DLD1 (cell line): Measurements from ENCODE around the gene FAM153A.
"Not testable (repeated sequence)": the region's sequence is repeated elsewhere in the genome, so short reads cannot be mapped to it uniquely, and the experiment has no call there.

Source experiments
- in situ Hi-C: cut with HindIII; loops from 2 replicates; pipeline ENCODE4 v1.10.0; 2017; ENCODE audit warnings: low sequenced_read_pairs

The FAM153A gene

DNA sequence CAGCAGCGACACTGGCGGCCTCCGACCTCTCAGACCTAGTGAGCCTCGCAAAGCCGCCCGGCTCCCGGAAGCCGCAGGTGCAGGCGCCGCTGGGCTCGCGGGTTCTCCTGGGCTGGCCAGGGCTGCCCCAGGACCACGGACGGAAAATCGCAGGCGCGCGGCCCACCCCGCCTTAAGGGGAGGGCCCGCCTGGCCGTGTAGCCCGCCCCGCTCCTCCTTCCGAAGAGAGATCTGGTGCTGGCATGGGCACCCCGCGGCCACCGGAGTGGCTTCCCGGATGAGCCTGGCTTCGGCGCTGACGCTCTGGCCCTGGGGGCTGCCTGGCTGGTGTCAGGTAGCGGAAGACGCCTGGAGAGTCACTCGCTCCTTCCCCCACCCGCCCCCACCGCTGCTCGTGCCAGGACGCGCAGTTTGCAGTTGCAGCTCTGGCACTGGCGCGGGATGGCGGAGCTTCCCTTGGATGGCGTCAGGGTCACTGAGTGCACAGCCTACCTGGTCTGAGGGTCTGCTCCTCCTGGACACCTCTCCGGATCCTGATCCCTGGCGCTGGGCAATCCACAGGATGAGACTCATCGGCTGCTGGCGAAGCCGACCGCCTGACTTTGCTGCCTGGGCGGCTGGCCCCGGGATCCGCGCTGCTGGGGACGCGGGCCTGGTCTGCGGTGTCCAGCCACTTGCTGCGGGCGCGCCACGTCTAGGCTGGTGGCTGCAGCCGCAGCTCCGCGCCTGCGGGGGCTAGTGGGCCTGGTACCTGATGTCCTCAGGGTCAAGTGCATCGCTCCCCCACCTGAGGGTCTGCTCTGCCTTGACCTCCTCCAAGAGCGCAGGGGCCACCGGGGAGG, at the start of gene FAM153A:
Gene FAM153A (minus strand): TSS at position 108 of the 842 bp plus-strand sequence.
- in situ Hi-C loops, result not testable (repeated sequence)

- in situ Hi-C loops, result not testable (repeated sequence)
These were observed 49.6 kb upstream of the FAM153A start for GRCh38 chr5:177832287-177832686.

GRCh38 chr5:177826073-177826472, 43.4 kb upstream of the FAM153A start:
- in situ Hi-C loops, result not testable (repeated sequence)

DNA sequence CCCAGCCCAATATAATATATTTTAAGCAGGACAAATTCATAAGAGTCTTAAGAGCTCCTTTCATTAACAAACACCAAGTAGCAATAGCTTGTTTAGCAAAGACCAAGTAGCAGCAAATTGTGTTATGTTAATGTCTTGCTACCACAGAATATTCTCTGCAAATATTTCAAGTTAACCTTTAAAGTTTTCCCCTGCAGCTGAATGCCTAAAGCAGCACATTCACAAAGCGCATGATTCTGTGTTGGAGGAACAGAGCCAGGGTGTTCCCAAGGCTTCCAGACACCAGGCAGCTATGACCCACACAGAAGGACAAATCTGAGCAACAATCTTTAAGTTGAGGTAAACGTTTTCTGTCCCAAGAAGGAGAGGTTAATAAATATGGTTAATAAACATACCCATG, 42.1 kb upstream of the FAM153A start:
- in situ Hi-C loops, result not testable (repeated sequence)

DNA sequence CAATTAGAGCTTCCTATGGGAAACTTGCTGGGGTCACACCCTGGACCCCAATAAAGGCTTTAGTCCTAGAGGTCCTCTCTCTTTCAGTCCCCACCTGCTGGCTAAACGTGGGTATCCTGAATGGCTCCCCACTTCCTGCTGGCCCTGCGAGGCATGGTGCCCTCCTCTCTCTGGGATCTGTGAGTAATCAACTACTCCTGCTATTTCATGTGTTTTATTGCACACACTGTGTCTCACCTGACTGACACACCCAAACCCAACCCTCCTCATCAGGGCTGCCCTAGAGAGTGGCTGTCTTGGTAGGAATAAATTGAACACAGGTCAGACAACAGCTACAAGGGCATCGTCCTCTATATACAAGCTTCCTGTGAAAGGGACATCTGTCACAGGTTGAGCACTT, 39.8 kb upstream of the FAM153A start:
- in situ Hi-C loops, result not testable (repeated sequence)

DNA sequence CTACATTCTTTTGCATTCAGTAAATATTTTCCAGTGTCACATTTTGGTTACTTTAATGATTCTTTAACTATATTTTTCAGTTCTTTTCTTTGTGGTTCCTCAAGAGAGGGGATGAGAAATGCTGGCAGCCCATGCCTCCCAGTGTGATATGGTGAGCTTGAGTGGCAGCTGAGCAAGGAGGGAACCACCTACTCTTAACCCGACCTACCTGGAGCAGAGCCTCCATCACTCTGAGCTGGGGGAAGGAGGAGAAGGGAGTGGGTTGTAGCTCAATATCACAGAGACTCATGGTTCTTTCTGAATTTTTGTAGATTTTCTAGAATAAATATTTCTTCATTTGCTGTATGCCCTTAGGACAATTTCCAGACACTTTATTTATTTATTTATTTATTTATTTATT, 37.0 kb upstream of the FAM153A start:
- in situ Hi-C loops, result not testable (repeated sequence)

- in situ Hi-C loops, result not testable (repeated sequence)
These were observed 30.2 kb upstream of the FAM153A start for GRCh38 chr5:177812814-177813425.

DNA sequence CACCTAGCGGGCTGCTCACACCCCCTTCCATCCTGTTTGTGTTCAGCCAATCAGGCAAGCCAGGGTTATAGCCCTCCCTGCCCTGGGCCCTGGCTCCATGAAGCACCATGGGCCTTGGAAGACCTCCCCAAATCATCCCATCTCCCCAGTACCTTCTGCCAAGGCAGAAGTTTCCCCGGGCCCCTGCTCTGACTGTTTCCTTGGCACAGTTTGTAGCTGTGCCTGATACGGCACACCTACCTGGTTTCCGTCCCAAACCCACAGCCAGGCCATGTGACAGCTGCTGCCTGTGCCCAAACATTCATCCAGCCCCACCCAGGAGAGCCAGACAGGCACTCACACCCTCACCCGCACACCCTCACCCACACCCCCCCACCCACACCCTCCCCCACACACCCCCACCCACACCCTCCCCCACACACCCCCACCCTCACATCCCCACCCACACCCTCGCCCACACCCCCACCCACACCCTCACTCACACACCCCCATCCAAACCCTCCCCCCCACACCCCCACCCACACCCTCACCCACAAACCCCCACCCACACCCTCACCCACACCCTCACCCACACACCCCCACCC, 29.6 kb upstream of the FAM153A start:
- in situ Hi-C loops, result not testable (repeated sequence)

DNA sequence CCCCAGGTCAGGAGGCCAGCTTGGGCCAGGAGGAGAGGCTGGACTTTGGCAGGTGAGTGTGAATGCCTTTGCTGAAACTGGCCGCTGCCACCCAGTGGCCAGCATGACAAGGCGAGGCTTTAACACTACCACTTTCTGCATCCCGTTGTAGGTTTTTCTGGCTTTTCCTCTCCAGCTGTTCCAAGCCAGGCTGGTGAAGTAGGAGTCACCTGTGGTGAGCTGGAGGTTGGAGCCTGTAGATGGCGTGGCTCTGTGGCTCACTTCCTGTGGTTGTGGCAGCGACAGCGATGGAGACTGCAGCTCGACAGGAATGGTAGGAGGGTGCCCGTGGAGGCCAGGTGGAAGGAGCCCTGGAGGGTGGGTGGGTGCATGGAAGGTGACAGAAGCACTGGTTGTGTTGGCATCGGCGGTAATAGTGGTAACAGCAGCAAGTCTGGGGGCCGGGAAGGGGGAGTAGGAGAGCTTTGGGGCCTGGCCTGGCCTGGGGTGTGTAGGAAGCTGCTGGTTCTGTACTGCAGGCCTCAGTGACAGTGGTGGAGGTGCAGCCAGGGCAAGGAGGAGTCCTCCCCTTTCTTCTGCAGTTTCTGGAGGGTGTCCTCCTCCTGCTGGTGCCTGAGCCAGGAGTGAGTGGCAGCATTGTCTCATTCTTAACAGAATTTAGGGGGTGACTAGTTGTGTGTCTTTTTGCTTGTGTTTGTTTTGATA, 26.7 kb upstream of the FAM153A start:
- in situ Hi-C loops, result not testable (repeated sequence)

DNA sequence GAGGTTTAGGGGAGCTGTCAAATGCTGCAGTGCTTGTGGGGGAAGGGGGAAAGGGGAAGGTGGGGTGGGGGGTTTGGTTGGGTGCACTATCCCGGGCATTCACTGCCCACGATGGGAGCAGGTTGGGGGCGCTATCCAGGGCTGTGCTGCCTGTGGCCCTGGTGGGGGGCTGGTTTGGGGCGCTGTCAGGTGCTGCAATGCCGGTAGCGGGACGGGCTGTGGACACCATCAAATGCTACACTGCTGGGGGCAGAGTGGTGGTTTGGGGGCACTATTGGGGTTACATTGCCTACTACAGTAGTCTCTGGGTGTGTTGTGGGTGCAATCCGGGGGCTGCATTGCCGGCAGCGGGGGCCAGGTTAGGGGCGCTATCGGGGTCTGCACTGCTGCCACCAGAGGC, 25.7 kb upstream of the FAM153A start:
- in situ Hi-C loops, result not testable (repeated sequence)

GRCh38 chr5:177807265-177807664, 24.6 kb upstream of the FAM153A start:
- in situ Hi-C loops, result not testable (repeated sequence)

DNA sequence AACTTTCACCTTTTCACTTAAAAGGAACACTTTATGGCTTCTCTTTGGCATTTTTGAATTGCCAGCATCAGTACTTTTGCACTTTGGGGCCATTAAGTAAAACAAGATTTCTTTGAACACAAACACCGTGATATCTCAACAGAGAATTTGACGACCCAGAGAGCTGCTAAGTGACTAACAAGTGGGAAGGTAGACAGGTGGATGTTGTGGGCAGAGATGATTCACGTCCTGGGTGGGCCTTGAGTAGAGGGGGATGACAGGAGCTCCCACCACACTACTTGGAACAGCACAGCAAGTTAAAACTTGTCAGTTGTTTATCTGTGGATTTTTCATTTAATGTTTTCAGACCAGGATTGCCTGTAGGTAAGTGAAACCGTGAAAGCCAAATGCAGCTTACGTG, 18.7 kb upstream of the FAM153A start:
- in situ Hi-C loops, result not testable (repeated sequence)

DNA sequence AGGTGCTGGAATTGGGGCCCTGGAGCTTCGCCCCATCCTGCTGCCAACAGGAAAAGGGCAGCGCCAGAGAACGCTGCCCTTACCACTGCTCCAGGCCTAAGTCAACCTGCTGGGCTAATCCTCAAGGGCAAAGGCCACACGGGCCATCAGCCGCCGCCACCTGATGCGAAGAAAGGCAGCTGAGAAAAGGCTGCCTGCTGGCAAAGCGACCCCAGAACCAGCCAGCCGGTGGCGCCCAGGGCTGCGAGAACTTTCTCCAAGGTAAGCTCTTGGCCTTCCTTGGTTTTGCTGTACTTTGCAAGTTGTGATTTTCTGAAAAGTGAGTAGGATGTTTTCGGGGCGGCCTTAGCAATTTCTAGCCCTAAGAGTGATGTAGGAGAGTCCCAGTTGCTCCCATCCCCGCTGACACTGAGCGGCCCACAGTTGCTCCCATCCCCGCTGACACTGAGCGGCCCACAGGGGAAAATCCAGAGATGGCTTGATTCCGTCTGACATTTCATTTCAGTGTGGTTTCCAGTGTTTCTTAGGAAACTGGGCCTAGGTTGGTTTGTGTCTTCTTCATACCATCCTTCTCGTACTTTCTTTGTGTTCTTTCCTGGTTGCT, 15.6 kb upstream of the FAM153A start:
- in situ Hi-C loops, result not testable (repeated sequence)

GRCh38 chr5:177793272-177793671, 10.6 kb upstream of the FAM153A start:
- in situ Hi-C loops, result not testable (repeated sequence)

- in situ Hi-C loops, result not testable (repeated sequence)
These were observed 8.9 kb upstream of the FAM153A start for GRCh38 chr5:177791649-177792048.

- in situ Hi-C loops, result not testable (repeated sequence)
These were observed 530 bp downstream of the FAM153A start for GRCh38 chr5:177782169-177782568.

GRCh38 chr5:177771206-177771605, 11.5 kb downstream of the FAM153A start:
- in situ Hi-C loops, result not testable (repeated sequence)

DNA sequence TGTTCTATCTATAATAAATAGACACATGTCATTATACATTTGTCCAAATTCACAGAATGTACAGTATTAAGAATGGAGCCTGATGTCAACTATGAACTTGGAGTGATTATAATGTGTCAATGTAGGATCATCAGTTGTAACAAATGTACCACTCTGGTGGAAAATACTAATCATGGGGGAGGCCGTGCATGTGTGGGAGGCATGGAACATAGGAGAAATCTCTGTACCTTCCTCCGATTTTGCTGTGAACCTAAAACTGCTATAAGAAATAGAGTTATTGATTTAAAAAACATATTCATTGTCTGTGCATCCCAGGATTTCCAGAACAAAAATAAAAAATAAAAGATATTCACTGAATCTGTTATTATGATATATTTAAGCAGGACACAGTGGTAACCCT, 12.1 kb downstream of the FAM153A start:
- in situ Hi-C loops, result not testable (repeated sequence)

- in situ Hi-C loops, result not testable (repeated sequence)
These were observed 18.8 kb downstream of the FAM153A start for GRCh38 chr5:177763737-177764508.

DNA sequence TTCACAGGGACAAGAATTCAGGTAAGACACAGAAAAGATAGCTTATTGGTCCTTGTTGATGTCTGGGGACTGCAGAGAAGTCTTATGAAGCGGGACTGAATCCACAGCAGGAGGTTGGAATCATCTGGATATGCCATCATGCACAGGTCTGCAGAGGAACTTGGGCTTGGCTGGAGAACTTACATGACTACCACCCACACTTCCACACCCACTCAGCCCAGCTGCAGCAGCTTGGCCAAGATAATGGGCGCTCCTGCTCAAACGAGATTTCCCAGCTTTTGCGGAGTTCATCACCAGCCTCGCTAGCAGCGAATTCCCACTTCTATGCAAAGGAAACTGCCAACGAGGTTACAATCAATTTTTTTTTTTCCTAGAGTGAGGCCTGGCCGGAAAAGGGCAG, 21.7 kb downstream of the FAM153A start:
- in situ Hi-C loops, result not testable (repeated sequence)
